Naive thymus-derived CD4-positive, alpha-beta T cell (primary cell): ENCODE measurements around the gene ARPC1B. TPM values are rescaled to one million over a fixed set of nuclear protein-coding genes. Genes with fewer than 3 reads are reported as not detected.
A peak's percentile ranks its signal among the peaks of the same experiment; 100 is the strongest.

Source experiments
- ATAC-seq: fragments of 150-1000 bp; cut with Tn5 transposase; 2 replicates; pipeline ENCODE4 v1.10.0; 2021; ENCODE audit warnings: mild to moderate bottlenecking, moderate library complexity
- CTCF ChIA-PET: fragments of 350-600 bp; sonication (Branson Sonifier 250); formaldehyde crosslinking; loops from one replicate; lab custom pipeline; 2021; ENCODE audit warnings: antibody characterized with exemption; lab: Charles Lee
- POLR2A ChIA-PET: fragments of 350-600 bp; sonication (Branson Sonifier 250); formaldehyde crosslinking; loops from one replicate; lab custom pipeline; 2021; ENCODE audit warnings: antibody characterized with exemption, inconsistent platforms; lab: Charles Lee
- DNase-seq, 9 donors: peaks; one replicate each; pipeline versions ENCODE4 v3.0.0 to v3.0.0-alpha.2; 2020 to 2022; ENCODE audit warnings: mixed read lengths in 1 of 9
- H3K27ac ChIP-seq: one replicate; pipeline ENCODE4 v1.7.0; 2013; ENCODE audit warnings: mild to moderate bottlenecking, low read depth, low read length, moderate library complexity
- H3K27me3 ChIP-seq, 2 donors: one replicate each; pipeline ENCODE4 v1.7.0; 2013; ENCODE audit warnings: low read length in 2 of 2, mild to moderate bottlenecking in 2 of 2, moderate library complexity in 2 of 2; ENCODE audit not compliant: control insufficient read depth in 2 of 2, insufficient read depth in 2 of 2
- H3K36me3 ChIP-seq, 3 experiments: 1 replicate in 2 of 3; 2 replicates in 1 of 3; pipeline ENCODE4 v1.7.0; 2013; ENCODE audit warnings: low read length in 3 of 3, mild to moderate bottlenecking in 3 of 3, moderate library complexity in 1 of 3; ENCODE audit not compliant: insufficient read depth in 3 of 3, control insufficient read depth in 2 of 3
- H3K4me1 ChIP-seq, 2 donors: one replicate each; pipeline ENCODE4 v1.7.0; 2013; ENCODE audit warnings: low read length in 2 of 2, mild to moderate bottlenecking in 2 of 2, moderate library complexity in 1 of 2; ENCODE audit not compliant: control insufficient read depth in 2 of 2, insufficient read depth in 2 of 2
- H3K4me3 ChIP-seq: 2 replicates; pipeline ENCODE4 v1.7.0; 2013; ENCODE audit warnings: mild to moderate bottlenecking, low read length
- H3K9me3 ChIP-seq, 3 experiments: 1 replicate in 2 of 3; 2 replicates in 1 of 3; pipeline ENCODE4 v1.7.0; 2013; ENCODE audit warnings: low read length in 3 of 3; ENCODE audit not compliant: control insufficient read depth in 2 of 3
- H3K27ac Mint-ChIP-seq, 9 donors: one replicate each; pipeline ENCODE4 v1.8.0; 2020 to 2022; ENCODE audit warnings: mixed read lengths in 9 of 9, mild to moderate bottlenecking in 8 of 9, moderate library complexity in 5 of 9, inconsistent platforms in 2 of 9
- H3K27me3 Mint-ChIP-seq, 5 donors: one replicate each; pipeline ENCODE4 v1.8.0; 2021 to 2022; ENCODE audit warnings: mixed read lengths in 5 of 5, mild to moderate bottlenecking in 1 of 5
- H3K36me3 Mint-ChIP-seq, 5 donors: one replicate each; pipeline ENCODE4 v1.8.0; 2020 to 2022; ENCODE audit warnings: mixed read lengths in 5 of 5, mild to moderate bottlenecking in 3 of 5, inconsistent platforms in 1 of 5
- H3K4me1 Mint-ChIP-seq, 7 donors: one replicate each; pipeline ENCODE4 v1.8.0; 2020 to 2022; ENCODE audit warnings: mixed read lengths in 7 of 7, mild to moderate bottlenecking in 3 of 7, inconsistent platforms in 1 of 7
- H3K4me3 Mint-ChIP-seq, 10 donors: one replicate each; pipeline ENCODE4 v1.8.0; 2020 to 2022; ENCODE audit warnings: mild to moderate bottlenecking in 10 of 10, mixed read lengths in 10 of 10, moderate library complexity in 6 of 10, inconsistent platforms in 2 of 10
- H3K9me3 Mint-ChIP-seq, 11 donors: one replicate each; pipeline ENCODE4 v1.8.0; 2020 to 2022; ENCODE audit warnings: mixed read lengths in 11 of 11, mild to moderate bottlenecking in 4 of 11, inconsistent platforms in 1 of 11, moderate library complexity in 1 of 11
- intact Hi-C, 2 donors: fragments of 100-400 bp; cut with micrococcal nuclease; formaldehyde crosslinking; loops; one replicate each; pipeline ENCODE4 v1.15.1; 2023
- polyA plus RNA-seq, 2 donors: library from polyadenylated mRNA; unstranded; fragments of 300-500 nt; fragmentation: Illumina TruSeq; gene quantifications; one replicate each; pipeline ENCODE4 v1.2.3, GENCODE V29; 2021
- total RNA-seq, 6 experiments: library from RNA in 5 of 6; stranded (reverse) in 5 of 6; gene quantifications; 1 replicate in 5 of 6; 2 replicates in 1 of 6; pipeline ENCODE4 v1.2.3 and lab custom pipeline; 2021 to 2026

ARPC1B gene
- total and polyA plus RNA-seq, 7 experiments from 2014 or later: 88.1 to 575 (median 217) TPM

- Mint-ChIP-seq H3K9me3 (peaks cover 0 to 4% (median 0%) of the 10 kb centered on the region in 11 donors), H3K4me1 (peaks cover 28 to 48% (median 35%) of the 10 kb centered on the region in 7 donors), H3K4me3 (no peak overlapping the region), H3K36me3 (peaks cover 8 to 30% (median 17%) of the 10 kb centered on the region in 5 donors), H3K27me3 (no peaks in the 10 kb centered on the region), H3K27ac (peak overlapping the region in 7 of 9 donors; percentile 6 to 84 (median 53))
- ChIA-PET POLR2A (interaction anchor here (1.0 to 6.3 kb wide), 4 partner anchors 10 to 27 kb away, joined by 3 to 24 read pairs (median 3); no protein-coding TSS in a partner anchor), CTCF (no interaction called here)
- Histone ChIP-seq H3K9me3 (no peaks in the 10 kb centered on the region), H3K4me1 (peaks cover 16 to 20% of the 10 kb centered on the region in 2 donors), H3K27ac (no peak overlapping the region), H3K4me3 (no peak overlapping the region), H3K36me3 (peaks cover 0 to 64% (median 14%) of the 10 kb centered on the region in 3 experiments), H3K27me3 (no peaks in the 10 kb centered on the region)
- intact Hi-C loops: loop anchor here in 1 of 2 donors (10.0 kb wide), 1 partner anchor 682 kb away; the partner anchor contains the start of genes COPS6 and ZNF3
- ATAC-seq (no peak), DNase-seq (no peak)
Observed at GRCh38 chr7:99402854-99403253, 28.3 kb downstream of the ARPC1B start.

GRCh38 chr7:99403764-99404163 is 29.2 kb downstream of the ARPC1B start:
- Histone ChIP-seq H3K4me1 (peaks cover 18 to 21% of the 10 kb centered on the region in 2 donors), H3K27ac (no peak overlapping the region), H3K9me3 (no peaks in the 10 kb centered on the region), H3K27me3 (no peaks in the 10 kb centered on the region), H3K4me3 (no peak overlapping the region), H3K36me3 (peaks cover 0 to 55% (median 14%) of the 10 kb centered on the region in 3 experiments)
- Mint-ChIP-seq H3K27ac (peak overlapping the region in 7 of 9 donors; percentile 43 to 83 (median 75)), H3K36me3 (peaks cover 8 to 28% (median 14%) of the 10 kb centered on the region in 5 donors), H3K4me1 (peaks cover 26 to 49% (median 32%) of the 10 kb centered on the region in 7 donors), H3K9me3 (peaks cover 0 to 5% (median 0%) of the 10 kb centered on the region in 11 donors), H3K27me3 (no peaks in the 10 kb centered on the region), H3K4me3 (peak overlapping the region in 1 of 10 donors; percentile 9)
- intact Hi-C loops: loop anchor here in 1 of 2 donors (10.0 kb wide), 1 partner anchor 681 kb away; the partner anchor contains the start of genes COPS6 and ZNF3
- CTCF ChIA-PET: no interaction called here
- no peak for DNase-seq
- ATAC-seq: no peak
- POLR2A ChIA-PET: interaction anchor here (0.7 to 6.3 kb wide), 6 partner anchors 11 to 28 kb away, joined by 3 to 24 read pairs (median 3); no protein-coding TSS in a partner anchor

DNA sequence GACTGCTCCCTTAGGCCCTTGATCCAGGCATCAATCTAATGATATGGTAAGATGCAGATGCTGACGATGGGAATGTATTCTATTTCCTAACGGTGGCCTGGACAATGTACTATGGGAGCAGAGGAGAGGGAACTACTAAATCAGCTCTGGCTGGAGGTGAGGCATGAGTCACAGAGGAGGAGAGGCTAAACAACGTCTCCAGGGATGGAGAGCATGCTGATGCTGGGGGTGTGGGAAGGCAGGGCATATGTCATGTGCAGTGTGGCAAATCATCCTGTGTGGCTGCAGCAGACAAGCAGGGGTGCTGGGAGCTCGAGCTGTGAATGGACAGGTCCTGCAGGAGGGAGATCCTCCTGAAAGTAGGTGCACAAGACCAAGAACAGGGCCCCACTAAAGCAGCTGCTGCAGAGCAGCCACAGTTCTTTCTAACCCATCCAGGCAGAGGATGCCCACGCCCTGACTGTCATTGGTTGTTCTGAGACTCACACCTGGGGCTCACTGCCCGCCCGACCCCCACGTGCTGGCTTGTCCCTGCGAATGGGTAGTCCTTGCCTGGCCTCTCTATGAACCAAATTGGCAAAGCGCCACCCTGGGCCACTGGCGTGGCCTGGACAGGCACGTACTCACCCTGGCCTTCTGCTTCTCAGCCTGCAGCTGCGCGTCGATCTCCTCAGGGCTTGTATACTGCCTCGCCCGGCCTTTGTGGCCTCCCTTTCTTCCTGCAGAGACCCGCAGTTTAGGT is 29.9 kb downstream of the ARPC1B start:
- Histone ChIP-seq H3K4me3 (no peak overlapping the region), H3K36me3 (peaks cover 0 to 54% (median 14%) of the 10 kb centered on the region in 3 experiments), H3K27ac (no peak overlapping the region), H3K9me3 (no peaks in the 10 kb centered on the region), H3K27me3 (no peaks in the 10 kb centered on the region), H3K4me1 (peaks cover 18 to 21% of the 10 kb centered on the region in 2 donors)
- intact Hi-C loops: loop anchor here in 1 of 2 donors (10.0 kb wide), 1 partner anchor 680 kb away; the partner anchor contains the start of genes COPS6 and ZNF3
- ChIA-PET POLR2A (interaction anchor here (0.7 to 6.3 kb wide), 4 partner anchors 11 to 27 kb away, joined by 3 to 24 read pairs (median 4); no protein-coding TSS in a partner anchor), CTCF (no interaction called here)
- H3K27ac Mint-ChIP-seq: peak overlapping the region in 8 of 9 donors; percentile 43 to 83 (median 72)
- H3K4me3 Mint-ChIP-seq: peak overlapping the region in 1 of 10 donors; percentile 56
- peaks cover 25 to 55% (median 32%) of the 10 kb centered on the region in 7 donors for H3K4me1 Mint-ChIP-seq
- H3K9me3 Mint-ChIP-seq: peaks cover 0 to 5% (median 0%) of the 10 kb centered on the region in 11 donors
- no peak for ATAC-seq
- DNase-seq: no peak
- no peaks in the 10 kb centered on the region for H3K27me3 Mint-ChIP-seq
- peaks cover 12 to 28% (median 14%) of the 10 kb centered on the region in 5 donors for H3K36me3 Mint-ChIP-seq

DNA sequence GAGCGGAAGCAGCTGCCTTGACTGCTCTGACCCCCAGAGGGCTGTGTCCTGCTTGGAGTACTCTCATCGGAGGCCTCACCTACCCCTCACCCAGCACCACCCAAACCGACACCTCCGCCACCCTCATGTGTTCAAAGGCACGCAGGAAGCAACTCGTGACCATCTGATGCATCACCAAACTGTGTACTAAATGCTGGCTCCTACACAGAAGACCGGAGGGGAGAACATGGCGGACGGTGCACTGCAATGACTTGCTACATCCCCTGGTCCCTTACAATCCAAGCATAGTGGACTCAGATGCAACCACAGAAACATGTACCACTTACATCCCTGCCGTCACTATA is 30.4 kb downstream of the ARPC1B start:
- peak overlapping the region in 1 of 10 donors; percentile 24 for H3K4me3 Mint-ChIP-seq
- H3K4me1 ChIP-seq: peaks cover 19 to 25% of the 10 kb centered on the region in 2 donors
- no peak overlapping the region for H3K27ac ChIP-seq
- H3K36me3 ChIP-seq: peaks cover 0 to 48% (median 14%) of the 10 kb centered on the region in 3 experiments
- peak overlapping the region in 5 of 9 donors; percentile 20 to 75 (median 56) for H3K27ac Mint-ChIP-seq
- ATAC-seq (no peak), DNase-seq (no peak)
- peaks cover 0 to 5% (median 0%) of the 10 kb centered on the region in 11 donors for H3K9me3 Mint-ChIP-seq
- H3K4me3 ChIP-seq: no peak overlapping the region
- ChIA-PET CTCF (no interaction called here), POLR2A (interaction anchor here (6.3 kb wide), 1 partner anchor 12 kb away, joined by 24 read pairs; no protein-coding TSS in a partner anchor)
- no peaks in the 10 kb centered on the region for H3K27me3 ChIP-seq
- H3K9me3 ChIP-seq: no peaks in the 10 kb centered on the region
- peaks cover 12 to 28% (median 14%) of the 10 kb centered on the region in 5 donors for H3K36me3 Mint-ChIP-seq
- intact Hi-C loops: loop anchor here (5.0 to 10.0 kb wide), 3 partner anchors 33 to 680 kb away; partner anchors contain the start of genes ARPC1B (in 1 of the 2), COPS6 (in 1 of the 2), SMURF1 (in 1 of the 2) and ZNF3 (in 1 of the 2)
- peaks cover 30 to 60% (median 38%) of the 10 kb centered on the region in 7 donors for H3K4me1 Mint-ChIP-seq
- H3K27me3 Mint-ChIP-seq: no peaks in the 10 kb centered on the region

DNA sequence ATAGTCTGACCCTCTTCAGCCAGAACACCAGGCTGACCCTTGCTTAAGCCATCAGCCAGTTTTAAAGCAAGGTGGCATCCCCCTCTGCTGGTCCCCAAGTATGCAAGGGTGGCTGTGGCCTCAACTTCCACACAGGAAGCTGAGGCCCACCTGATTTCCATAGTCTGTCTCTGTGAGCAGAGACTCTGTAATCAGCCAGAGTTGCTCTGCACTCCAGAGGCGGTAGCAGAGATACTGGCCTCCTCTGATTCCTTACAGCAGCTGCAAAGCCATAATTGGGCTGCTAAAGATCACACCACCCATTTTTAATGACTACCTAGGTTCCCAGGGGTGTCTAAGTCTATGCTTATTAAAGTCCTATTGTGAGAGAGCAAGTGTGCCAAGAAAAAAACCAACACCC is 32.0 kb downstream of the ARPC1B start:
- H3K27ac Mint-ChIP-seq: peak overlapping the region; percentile 90 to 97 (median 97)
- intact Hi-C loops: loop anchor here (5.0 to 10.0 kb wide), 3 partner anchors 34 to 678 kb away; partner anchors contain the start of genes ARPC1B (in 1 of the 2), COPS6 (in 1 of the 2), SMURF1 (in 1 of the 2) and ZNF3 (in 1 of the 2)
- peaks cover 43 to 68% (median 47%) of the 10 kb centered on the region in 7 donors for H3K4me1 Mint-ChIP-seq
- H3K4me3 ChIP-seq: no peak overlapping the region
- H3K4me3 Mint-ChIP-seq: peak overlapping the region; percentile 29 to 98 (median 96)
- H3K4me1 ChIP-seq: peaks cover 26 to 37% of the 10 kb centered on the region in 2 donors
- ChIA-PET POLR2A (interaction anchor here (1.1 to 5.0 kb wide), 9 partner anchors 7 to 151 kb away, joined by 3 to 62 read pairs (median 22); partner anchors contain the start of genes ARPC1B, ZNF394 and ZNF655), CTCF (interaction anchor here (1.0 kb wide), 1 partner anchor 41 kb away, joined by 3 read pairs; no protein-coding TSS in a partner anchor)
- no peaks in the 10 kb centered on the region for H3K27me3 Mint-ChIP-seq
- no peaks in the 10 kb centered on the region for H3K9me3 ChIP-seq
- peaks cover 0 to 5% (median 0%) of the 10 kb centered on the region in 11 donors for H3K9me3 Mint-ChIP-seq
- DNase-seq (no peak), ATAC-seq (no peak)
- H3K36me3 ChIP-seq: peaks cover 11 to 48% (median 15%) of the 10 kb centered on the region in 3 experiments
- H3K27ac ChIP-seq: peak overlapping the region; percentile 93
- H3K27me3 ChIP-seq: no peaks in the 10 kb centered on the region
- H3K36me3 Mint-ChIP-seq: peaks cover 11 to 29% (median 14%) of the 10 kb centered on the region in 5 donors
